Nasal cavity respiratory epithelium epithelial cell of viscerocranial mucosa (primary cell): ENCODE results near the gene WNK3. TPM values are rescaled to one million over a fixed set of nuclear protein-coding genes. Genes with fewer than 3 reads are reported as not detected.

Experiments used
- total RNA-seq: library from RNA; depleted of rRNA; stranded (reverse); fragments of >200 nt; gene quantifications from 2 replicates; pipeline ENCODE4 v1.2.3, GENCODE V29; 2014

The WNK3 gene
- 0.68 and 1.8 TPM in 2 replicates for total RNA-seq

GRCh38 chrX:54357414-54358377 lies at the start of gene WNK3:
Gene WNK3 (minus strand): TSS chrX:54358046.

GRCh38 chrX:54182864-54183613 lies 174.8 kb downstream of the WNK3 start, which contains the start of gene FAM120C:
Gene FAM120C (minus strand): TSS chrX:54183254. CDS start chrX:54183198, 56 bp downstream.

Other genes with a start within 250 kb of the WNK3 start
- 1.7 and 2.5 TPM in 2 replicates for gene FAM120C, start 174.8 kb downstream of the WNK3 start, total RNA-seq
- 12.6 and 15.2 TPM in 2 replicates for gene TSR2, start 82.4 kb upstream of the WNK3 start, total RNA-seq
- gene FGD1, start 138.2 kb upstream of the WNK3 start, total RNA-seq = 2.1 and 5.6 TPM in 2 replicates
- gene GNL3L, start 172.2 kb upstream of the WNK3 start, total RNA-seq = 26.7 and 39.5 TPM in 2 replicates